Tibial nerve (tissue), 4 donors: Measurements from ENCODE around the gene GRAMD4. TPM values are rescaled to one million over a fixed set of nuclear protein-coding genes. Genes with fewer than 3 reads are reported as not detected.

Experiments used
- DNase-seq, 2 donors: peaks; one replicate each; pipeline ENCODE4 v3.0.0-alpha.2; 2019; ENCODE audit warnings: low spot score in 2 of 2
- H3K27ac ChIP-seq, 4 donors: fragments of 200-600 bp; sonication (generic) in 3 of 4; one replicate each; pipeline ENCODE4 v1.5.1; 2017 to 2019; ENCODE audit warnings: mild to moderate bottlenecking in 1 of 4
- H3K27me3 ChIP-seq, 2 donors: fragments of 200-600 bp; sonication (generic) in 1 of 2; one replicate each; pipeline versions ENCODE4 v1.5.1 to v1.6.0; 2017 to 2019
- H3K36me3 ChIP-seq, 3 donors: fragments of 200-600 bp; sonication (generic); one replicate each; pipeline ENCODE4 v1.5.1; 2018 to 2019
- H3K4me1 ChIP-seq, 4 donors: fragments of 200-600 bp; sonication (generic) in 3 of 4; one replicate each; pipeline ENCODE4 v1.5.1; 2017 to 2019
- H3K4me3 ChIP-seq, 4 donors: fragments of 200-600 bp; sonication (generic) in 3 of 4; one replicate each; pipeline ENCODE4 v1.5.1; 2017 to 2019; ENCODE audit warnings: mild to moderate bottlenecking in 1 of 4, moderate library complexity in 1 of 4
- H3K9me3 ChIP-seq, 4 donors: fragments of 200-600 bp; sonication (generic) in 3 of 4; one replicate each; pipeline ENCODE4 v1.5.1; 2017 to 2019
- CTCF ChIP-seq, 5 experiments: fragments of 200-600 bp in 3 of 5; fragments of 450-650 bp in 2 of 5; sonication (generic) in 3 of 5; IDR thresholded peaks; one replicate each; pipeline ENCODE4 v1.5.1; 2016 to 2019; ENCODE audit warnings: antibody characterized with exemption in 5 of 5, mild to moderate bottlenecking in 3 of 5, moderate library complexity in 2 of 5
- EP300 ChIP-seq, 2 donors: sonication (generic); formaldehyde crosslinking; IDR thresholded peaks; one replicate each; pipeline ENCODE4 v1.6.1; 2017; ENCODE audit warnings: antibody characterized with exemption in 2 of 2, mild to moderate bottlenecking in 1 of 2
- POLR2A ChIP-seq, 2 donors: fragments of 450-650 bp; IDR thresholded peaks; one replicate each; pipeline ENCODE4 v1.6.1; 2017; ENCODE audit warnings: antibody characterized with exemption in 2 of 2, mild to moderate bottlenecking in 2 of 2, moderate library complexity in 2 of 2
- WGBS, 2 donors: methylation state at CpG; one replicate each; pipeline ENCODE4 v1.1.5; 2018; 5-methylcytosine and 5-hydroxymethylcytosine counted together
- total RNA-seq, 4 donors: library from RNA; depleted of rRNA; stranded (reverse); fragments of >200 nt; gene quantifications; one replicate each; pipeline ENCODE4 v1.1.0, GENCODE V29; 2016

GRAMD4 gene
- total RNA-seq, 4 donors from 2014 or later = 18.2 to 299 (median 54.3) TPM

GRCh38 chr22:46666577-46667244 lies 46.5 kb downstream of the GRAMD4 start:
- WGBS, 2 donors = 92 to 94% methylated on average over 12 to 15 of the region's 17 CpGs
- Histone ChIP-seq H3K36me3 (peaks cover 0 to 93% (median 17%) of the 10 kb centered on the region in 3 donors), H3K9me3 (no peaks in the 10 kb centered on the region), H3K27ac (no peak overlapping the region), H3K4me1 (no peaks in the 10 kb centered on the region), H3K27me3 (no peaks in the 10 kb centered on the region), H3K4me3 (no peak overlapping the region)
- TF ChIP-seq CTCF (IDR thresholded peaks at IDR 0.05) (no peak), EP300 (IDR thresholded peaks at IDR 0.05) (no peak), POLR2A (IDR thresholded peaks at IDR 0.05) (no peak)
- DNase-seq = no peak

- DNase-seq = no peak
- Histone ChIP-seq H3K4me3 (no peak overlapping the region), H3K27ac (no peak overlapping the region), H3K36me3 (peaks cover 0 to 88% (median 17%) of the 10 kb centered on the region in 3 donors), H3K27me3 (no peaks in the 10 kb centered on the region), H3K9me3 (no peaks in the 10 kb centered on the region), H3K4me1 (peaks cover 0 to under 1% (median 0%) of the 10 kb centered on the region in 4 donors)
- 91 to 95% methylated on average over 10 of the region's 10 CpGs for WGBS, 2 donors
- no peak for TF ChIP-seq EP300 (IDR thresholded peaks at IDR 0.05)
- no peak for TF ChIP-seq CTCF (IDR thresholded peaks at IDR 0.05)
- TF ChIP-seq POLR2A (IDR thresholded peaks at IDR 0.05) = no peak
Observed at GRCh38 chr22:46667245-46667623, 47.0 kb downstream of the GRAMD4 start.

DNA sequence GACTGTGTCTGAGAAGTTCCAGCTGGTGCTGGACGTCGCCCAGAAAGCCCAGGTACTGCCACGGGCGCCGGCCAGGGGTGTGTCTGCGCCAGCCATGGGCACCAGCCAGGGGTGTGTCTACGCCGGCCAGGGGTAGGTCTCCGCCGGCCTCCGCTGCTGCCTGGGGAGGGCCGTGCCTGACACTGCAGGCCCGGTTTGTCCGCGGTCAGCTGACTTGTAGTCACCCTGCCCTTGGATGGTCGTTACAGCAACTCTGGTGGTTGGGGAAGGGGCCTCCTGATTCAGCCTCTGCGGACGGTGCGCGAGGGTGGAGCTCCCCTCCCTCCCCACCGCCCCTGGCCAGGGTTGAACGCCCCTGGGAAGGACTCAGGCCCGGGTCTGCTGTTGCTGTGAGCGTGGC lies 47.9 kb downstream of the GRAMD4 start:
- no peak overlapping the region for H3K27ac ChIP-seq
- H3K36me3 ChIP-seq = peaks cover 0 to 88% (median 17%) of the 10 kb centered on the region in 3 donors
- DNase-seq = no peak
- no peaks in the 10 kb centered on the region for H3K27me3 ChIP-seq
- peaks cover 0 to 8% (median 0%) of the 10 kb centered on the region in 4 donors for H3K4me1 ChIP-seq
- H3K4me3 ChIP-seq = no peak overlapping the region
- WGBS, 2 donors = 85 to 92% methylated on average over 10 to 17 of the region's 24 CpGs
- TF ChIP-seq EP300 (IDR thresholded peaks at IDR 0.05) = no peak
- no peak for TF ChIP-seq CTCF (IDR thresholded peaks at IDR 0.05)
- TF ChIP-seq POLR2A (IDR thresholded peaks at IDR 0.05) = no peak
- no peaks in the 10 kb centered on the region for H3K9me3 ChIP-seq

DNA sequence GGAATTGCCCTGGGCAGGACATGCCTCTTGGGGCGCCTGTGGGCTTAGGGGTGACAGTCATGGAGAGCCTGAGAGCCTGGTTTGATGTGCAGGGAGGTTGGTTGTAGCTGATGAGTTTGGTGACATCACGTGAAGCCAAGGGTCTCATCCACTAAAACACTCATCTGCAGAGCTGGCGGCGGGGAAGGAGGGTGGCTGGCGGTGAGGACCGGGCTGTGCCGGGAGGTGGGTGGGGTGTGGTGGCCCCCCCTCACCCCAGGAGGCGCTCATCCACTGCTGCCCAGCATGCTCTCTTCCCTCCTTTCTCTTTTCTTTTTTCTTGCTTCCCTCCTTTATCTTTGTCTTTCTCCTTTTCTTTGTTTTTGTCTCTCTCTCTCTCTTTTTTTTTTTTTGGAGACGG lies 49.0 kb downstream of the GRAMD4 start:
- DNase-seq = no peak
- Histone ChIP-seq H3K4me3 (no peak overlapping the region), H3K27ac (no peak overlapping the region), H3K4me1 (peaks cover 0 to 10% (median 4%) of the 10 kb centered on the region in 4 donors), H3K36me3 (peaks cover 0 to 88% (median 17%) of the 10 kb centered on the region in 3 donors), H3K27me3 (no peaks in the 10 kb centered on the region), H3K9me3 (no peaks in the 10 kb centered on the region)
- no peak for TF ChIP-seq EP300 (IDR thresholded peaks at IDR 0.05)
- TF ChIP-seq CTCF (IDR thresholded peaks at IDR 0.05) = no peak
- no peak for TF ChIP-seq POLR2A (IDR thresholded peaks at IDR 0.05)
- 90 to 93% methylated on average over 8 to 9 of the region's 9 CpGs for WGBS, 2 donors

DNA sequence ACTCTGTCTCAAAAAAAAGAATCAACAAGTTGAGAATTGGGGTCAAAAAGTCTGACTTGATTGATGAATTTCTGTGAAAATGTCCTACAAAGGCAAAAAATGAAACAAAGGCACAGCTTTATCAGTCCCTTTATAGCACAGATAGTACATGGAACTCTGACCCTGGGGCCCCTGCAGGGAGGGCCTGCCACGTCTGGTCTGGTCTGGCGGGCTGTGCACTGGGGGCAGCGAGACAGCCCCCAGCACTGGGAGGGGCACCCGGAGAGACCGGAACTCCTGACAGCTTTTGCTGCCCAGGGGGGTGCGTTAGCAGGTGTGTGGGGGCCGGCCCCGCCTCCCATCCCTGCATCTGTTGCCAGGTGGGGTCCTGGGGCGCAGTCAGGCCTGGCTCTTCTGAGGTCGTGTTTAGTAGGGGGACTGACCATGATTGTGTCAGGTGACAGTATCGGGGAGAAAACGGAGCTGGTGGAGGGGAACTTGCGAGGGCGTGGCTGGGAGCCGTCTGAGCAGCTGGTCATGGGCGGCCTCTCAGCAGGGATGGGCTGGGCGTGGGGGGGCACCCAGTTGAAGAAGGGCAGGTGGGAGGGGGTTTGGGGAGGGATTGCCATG lies 51.7 kb downstream of the GRAMD4 start:
- no peak for DNase-seq
- H3K27ac ChIP-seq = no peak overlapping the region
- H3K4me3 ChIP-seq = no peak overlapping the region
- TF ChIP-seq POLR2A (IDR thresholded peaks at IDR 0.05) (no peak), CTCF (IDR thresholded peaks at IDR 0.05) (no peak), EP300 (IDR thresholded peaks at IDR 0.05) (no peak)
- H3K27me3 ChIP-seq = no peaks in the 10 kb centered on the region
- H3K36me3 ChIP-seq = peaks cover 0 to 88% (median 2%) of the 10 kb centered on the region in 3 donors
- WGBS, 2 donors = 65 to 83% methylated on average over 17 of the region's 17 CpGs
- no peaks in the 10 kb centered on the region for H3K9me3 ChIP-seq
- peaks cover 0 to 11% (median 4%) of the 10 kb centered on the region in 4 donors for H3K4me1 ChIP-seq
